CD8-positive, alpha-beta memory T cell (primary cell): Measurements from ENCODE around the gene FZD1. TPM values are rescaled to one million over a fixed set of nuclear protein-coding genes. Genes with fewer than 3 reads are reported as not detected.
"Not testable (repeated sequence)": the region's sequence is repeated elsewhere in the genome, so short reads cannot be mapped to it uniquely, and the experiment has no call there.

Experiments
- CTCF ChIA-PET: fragments of 350-600 bp; sonication (Branson Sonifier 250); formaldehyde crosslinking; loops from one replicate; lab custom pipeline; 2021; ENCODE audit warnings: antibody characterized with exemption; lab: Charles Lee
- POLR2A ChIA-PET: fragments of 350-600 bp; sonication (Branson Sonifier 250); formaldehyde crosslinking; loops from one replicate; lab custom pipeline; 2021; ENCODE audit warnings: antibody characterized with exemption; lab: Charles Lee
- DNase-seq, 5 donors: peaks; one replicate each; pipeline versions ENCODE4 v3.0.0 to v3.0.0-alpha.2; 2020 to 2022; ENCODE audit warnings: mixed read lengths in 1 of 5
- H3K27ac ChIP-seq: one replicate; pipeline ENCODE4 v1.7.0; 2013; ENCODE audit warnings: low read depth, mild to moderate bottlenecking, low read length, moderate library complexity
- H3K27me3 ChIP-seq: 2 replicates; pipeline ENCODE4 v1.7.0; 2013; ENCODE audit warnings: low read length, mild to moderate bottlenecking; ENCODE audit not compliant: insufficient read depth, poor library complexity, severe bottlenecking
- H3K36me3 ChIP-seq: 2 replicates; pipeline ENCODE4 v1.7.0; 2013; ENCODE audit warnings: mild to moderate bottlenecking, low read length, moderate library complexity; ENCODE audit not compliant: insufficient read depth
- H3K4me1 ChIP-seq: 2 replicates; pipeline ENCODE4 v1.7.0; 2013; ENCODE audit warnings: mild to moderate bottlenecking, low read length, moderate library complexity; ENCODE audit not compliant: insufficient read depth
- H3K4me3 ChIP-seq: 2 replicates; pipeline ENCODE4 v1.7.0; 2013; ENCODE audit warnings: mild to moderate bottlenecking, low read length
- H3K9me3 ChIP-seq: 2 replicates; pipeline ENCODE4 v1.7.0; 2013; ENCODE audit warnings: mild to moderate bottlenecking, low read length
- H3K27ac Mint-ChIP-seq, 8 donors: one replicate each; pipeline ENCODE4 v1.8.0; 2020 to 2021; ENCODE audit warnings: mixed read lengths in 8 of 8, mild to moderate bottlenecking in 6 of 8, inconsistent platforms in 3 of 8, moderate library complexity in 3 of 8
- H3K27me3 Mint-ChIP-seq, 2 donors: one replicate each; pipeline ENCODE4 v1.8.0; 2020 to 2021; ENCODE audit warnings: mixed read lengths in 2 of 2, mild to moderate bottlenecking in 1 of 2, moderate library complexity in 1 of 2
- H3K36me3 Mint-ChIP-seq, 3 donors: one replicate each; pipeline ENCODE4 v1.8.0; 2020 to 2021; ENCODE audit warnings: mixed read lengths in 3 of 3, inconsistent platforms in 1 of 3, mild to moderate bottlenecking in 1 of 3
- H3K4me1 Mint-ChIP-seq, 3 donors: one replicate each; pipeline ENCODE4 v1.8.0; 2020 to 2021; ENCODE audit warnings: mixed read lengths in 3 of 3, inconsistent platforms in 1 of 3, mild to moderate bottlenecking in 1 of 3
- H3K4me3 Mint-ChIP-seq, 7 donors: one replicate each; pipeline ENCODE4 v1.8.0; 2020 to 2021; ENCODE audit warnings: mixed read lengths in 7 of 7, mild to moderate bottlenecking in 6 of 7, moderate library complexity in 4 of 7, inconsistent platforms in 2 of 7
- H3K9me3 Mint-ChIP-seq, 5 donors: one replicate each; pipeline ENCODE4 v1.8.0; 2020 to 2022; ENCODE audit warnings: mixed read lengths in 5 of 5, mild to moderate bottlenecking in 3 of 5, moderate library complexity in 2 of 5, inconsistent platforms in 1 of 5
- polyA plus RNA-seq: library from polyadenylated mRNA; unstranded; fragments of 300-500 nt; fragmentation: Illumina TruSeq; gene quantifications from one replicate; pipeline ENCODE4 v1.2.3, GENCODE V29; 2021
- total RNA-seq, 2 experiments: library from RNA; stranded (reverse); gene quantifications; one replicate each; pipeline ENCODE4 v1.2.3, GENCODE V29; 2021

Gene FZD1
- total and polyA plus RNA-seq, 3 experiments from 2014 or later = 0.02 to 0.04 TPM; not detected in 1

- Mint-ChIP-seq H3K9me3 (peaks cover 0 to 5% (median 0%) of the 10 kb centered on the region in 5 donors), H3K36me3 (no peaks in the 10 kb centered on the region), H3K27me3 (peaks cover 0 to 4% of the 10 kb centered on the region in 2 donors), H3K27ac (no peak overlapping the region), H3K4me1 (no peaks in the 10 kb centered on the region), H3K4me3 (no peak overlapping the region)
- H3K4me1 ChIP-seq = no peaks in the 10 kb centered on the region
- H3K36me3 ChIP-seq = no peaks in the 10 kb centered on the region
- no peak overlapping the region for H3K4me3 ChIP-seq
- POLR2A ChIA-PET = no interaction called here
- H3K9me3 ChIP-seq = no peaks in the 10 kb centered on the region
- no peak overlapping the region for H3K27ac ChIP-seq
- CTCF ChIA-PET = no interaction called here
- H3K27me3 ChIP-seq = no peaks in the 10 kb centered on the region
- DNase-seq = no peak
Observed at GRCh38 chr7:91294639-91295220, 30.5 kb downstream of the FZD1 start.

GRCh38 chr7:91295576-91295975 is 31.3 kb downstream of the FZD1 start:
- H3K27me3 Mint-ChIP-seq = peaks cover 0 to 4% of the 10 kb centered on the region in 2 donors
- Histone ChIP-seq H3K27ac (no peak overlapping the region), H3K36me3 (no peaks in the 10 kb centered on the region), H3K4me3 (no peak overlapping the region), H3K27me3 (no peaks in the 10 kb centered on the region), H3K9me3 (no peaks in the 10 kb centered on the region), H3K4me1 (no peaks in the 10 kb centered on the region)
- CTCF ChIA-PET = no interaction called here
- no peak overlapping the region for H3K27ac Mint-ChIP-seq
- H3K36me3 Mint-ChIP-seq = no peaks in the 10 kb centered on the region
- H3K4me1 Mint-ChIP-seq = no peaks in the 10 kb centered on the region
- no peak for DNase-seq
- peaks cover 0 to 5% (median 0%) of the 10 kb centered on the region in 5 donors for H3K9me3 Mint-ChIP-seq
- POLR2A ChIA-PET = no interaction called here
- H3K4me3 Mint-ChIP-seq = no peak overlapping the region

GRCh38 chr7:91297939-91298338 is 33.7 kb downstream of the FZD1 start:
- H3K4me1 Mint-ChIP-seq = no peaks in the 10 kb centered on the region
- no peak overlapping the region for H3K4me3 Mint-ChIP-seq
- CTCF ChIA-PET = no interaction called here

GRCh38 chr7:91299952-91300775 is 35.9 kb downstream of the FZD1 start:
- H3K27ac Mint-ChIP-seq = no peak overlapping the region
- no peak overlapping the region for H3K4me3 Mint-ChIP-seq
- peaks cover 0 to 5% (median 0%) of the 10 kb centered on the region in 5 donors for H3K9me3 Mint-ChIP-seq
- Histone ChIP-seq H3K4me3 (no peak overlapping the region), H3K36me3 (no peaks in the 10 kb centered on the region), H3K27ac (no peak overlapping the region), H3K9me3 (no peaks in the 10 kb centered on the region), H3K4me1 (no peaks in the 10 kb centered on the region), H3K27me3 (no peaks in the 10 kb centered on the region)
- peaks cover 0 to 2% of the 10 kb centered on the region in 2 donors for H3K27me3 Mint-ChIP-seq
- ChIA-PET POLR2A (no interaction called here), CTCF (no interaction called here)
- no peaks in the 10 kb centered on the region for H3K36me3 Mint-ChIP-seq
- no peaks in the 10 kb centered on the region for H3K4me1 Mint-ChIP-seq
- no peak for DNase-seq

More at GRCh38 chr7:91297939-91298338, 33.7 kb downstream of the FZD1 start:
- Mint-ChIP-seq H3K36me3 (no peaks in the 10 kb centered on the region), H3K9me3 (peaks cover 0 to 5% (median 0%) of the 10 kb centered on the region in 5 donors), H3K27me3 (peaks cover 0 to 2% of the 10 kb centered on the region in 2 donors), H3K27ac (no peak overlapping the region)
- Histone ChIP-seq H3K27me3 (no peaks in the 10 kb centered on the region), H3K4me3 (no peak overlapping the region), H3K36me3 (no peaks in the 10 kb centered on the region), H3K4me1 (no peaks in the 10 kb centered on the region), H3K9me3 (no peaks in the 10 kb centered on the region), H3K27ac (no peak overlapping the region)
- DNase-seq = no peak
- POLR2A ChIA-PET = no interaction called here

- peaks cover 0 to 4% (median 0%) of the 10 kb centered on the region in 5 donors for H3K9me3 Mint-ChIP-seq
- Histone ChIP-seq H3K27ac (no peak overlapping the region), H3K9me3 (no peaks in the 10 kb centered on the region), H3K4me1 (no peaks in the 10 kb centered on the region), H3K27me3 (no peaks in the 10 kb centered on the region), H3K36me3 (no peaks in the 10 kb centered on the region), H3K4me3 (no peak overlapping the region)
- no peaks in the 10 kb centered on the region for H3K27me3 Mint-ChIP-seq
- no peak for DNase-seq
- H3K4me1 Mint-ChIP-seq = no peaks in the 10 kb centered on the region
- no peak overlapping the region for H3K4me3 Mint-ChIP-seq
- H3K36me3 Mint-ChIP-seq = no peaks in the 10 kb centered on the region
- ChIA-PET CTCF (no interaction called here), POLR2A (no interaction called here)
- H3K27ac Mint-ChIP-seq = no peak overlapping the region
Observed at GRCh38 chr7:91302794-91303193, 38.6 kb downstream of the FZD1 start.

- no peaks in the 10 kb centered on the region for H3K27me3 ChIP-seq
- H3K27me3 Mint-ChIP-seq = no peaks in the 10 kb centered on the region
- no peak overlapping the region for H3K27ac Mint-ChIP-seq
- CTCF ChIA-PET = no interaction called here
- no peak for DNase-seq
- POLR2A ChIA-PET = no interaction called here
- H3K4me1 ChIP-seq = no peaks in the 10 kb centered on the region
- no peaks in the 10 kb centered on the region for H3K36me3 Mint-ChIP-seq
- H3K27ac ChIP-seq = no peak overlapping the region
- H3K4me1 Mint-ChIP-seq = no peaks in the 10 kb centered on the region
- no peaks in the 10 kb centered on the region for H3K9me3 ChIP-seq
- H3K36me3 ChIP-seq = no peaks in the 10 kb centered on the region
- peaks cover 0 to 4% (median 0%) of the 10 kb centered on the region in 5 donors for H3K9me3 Mint-ChIP-seq
- H3K4me3 Mint-ChIP-seq = no peak overlapping the region
- no peak overlapping the region for H3K4me3 ChIP-seq
Observed at GRCh38 chr7:91306266-91306665, 42.0 kb downstream of the FZD1 start.

GRCh38 chr7:91307467-91307866 is 43.2 kb downstream of the FZD1 start:
- H3K4me1 ChIP-seq = no peaks in the 10 kb centered on the region
- DNase-seq = no peak
- no peaks in the 10 kb centered on the region for H3K9me3 ChIP-seq
- no peak overlapping the region for H3K27ac Mint-ChIP-seq
- H3K36me3 ChIP-seq = no peaks in the 10 kb centered on the region
- H3K27me3 Mint-ChIP-seq = no peaks in the 10 kb centered on the region
- H3K27me3 ChIP-seq = no peaks in the 10 kb centered on the region
- ChIA-PET CTCF (no interaction called here), POLR2A (no interaction called here)
- H3K4me1 Mint-ChIP-seq = no peaks in the 10 kb centered on the region
- no peak overlapping the region for H3K27ac ChIP-seq
- H3K4me3 ChIP-seq = no peak overlapping the region
- no peaks in the 10 kb centered on the region for H3K36me3 Mint-ChIP-seq
- no peak overlapping the region for H3K4me3 Mint-ChIP-seq
- H3K9me3 Mint-ChIP-seq = peaks cover 0 to 4% (median 0%) of the 10 kb centered on the region in 5 donors

- CTCF ChIA-PET, DNase-seq, H3K36me3 Mint-ChIP-seq, H3K4me1 ChIP-seq, H3K4me3 ChIP-seq, H3K27ac Mint-ChIP-seq, H3K4me1 Mint-ChIP-seq, POLR2A ChIA-PET, H3K36me3 ChIP-seq, H3K27me3 ChIP-seq, H3K27ac ChIP-seq, H3K27me3 Mint-ChIP-seq, H3K4me3 Mint-ChIP-seq, H3K9me3 Mint-ChIP-seq, H3K9me3 ChIP-seq: not testable (repeated sequence)
Observed at GRCh38 chr7:91308191-91308590, 44.0 kb downstream of the FZD1 start.
